HT1080 (cell line): Measurements from ENCODE around the gene FAM83F. TPM values are rescaled to one million over a fixed set of nuclear protein-coding genes. Genes with fewer than 3 reads are reported as not detected.
A peak's percentile ranks its signal among the peaks of the same experiment; 100 is the strongest.

Experiments used
- DNase-seq: peaks from one replicate; pipeline ENCODE4 v3.0.0-alpha.2; 2015; ENCODE audit warnings: low read depth
- total RNA-seq: library from RNA; depleted of rRNA; stranded (reverse); fragments of >200 nt; shearing (Covaris generic); gene quantifications from 2 replicates; pipeline ENCODE4 v1.2.3, GENCODE V29; 2014

Gene FAM83F
- total RNA-seq, 1 experiment from 2014 or later = 0.03 TPM

DNA sequence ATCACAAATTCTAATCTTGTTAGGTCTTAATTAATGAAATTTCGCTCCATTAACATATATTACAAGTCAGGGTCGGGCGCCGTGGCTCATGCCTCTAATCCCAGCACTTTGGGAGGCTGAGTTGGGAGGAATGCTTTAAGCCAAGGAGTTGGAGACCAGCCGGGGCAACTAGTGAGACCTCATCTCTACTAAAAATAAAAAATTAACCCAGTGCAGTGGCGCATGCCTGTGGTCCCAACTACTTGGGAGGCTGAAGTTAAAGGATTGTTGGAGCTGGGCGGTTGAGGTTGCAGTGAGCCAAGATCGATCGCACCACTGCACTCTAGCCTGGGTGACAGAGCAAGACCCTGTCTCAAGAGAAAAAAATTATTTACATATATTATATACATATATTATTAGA, 32.7 kb upstream of the FAM83F start:
- DNase-seq = no peak

- DNase-seq = no peak
These were observed 29.0 kb upstream of the FAM83F start for GRCh38 chr22:39965748-39966147.

- DNase-seq = no peak
These were observed 28.3 kb upstream of the FAM83F start for GRCh38 chr22:39966470-39966869.

DNA sequence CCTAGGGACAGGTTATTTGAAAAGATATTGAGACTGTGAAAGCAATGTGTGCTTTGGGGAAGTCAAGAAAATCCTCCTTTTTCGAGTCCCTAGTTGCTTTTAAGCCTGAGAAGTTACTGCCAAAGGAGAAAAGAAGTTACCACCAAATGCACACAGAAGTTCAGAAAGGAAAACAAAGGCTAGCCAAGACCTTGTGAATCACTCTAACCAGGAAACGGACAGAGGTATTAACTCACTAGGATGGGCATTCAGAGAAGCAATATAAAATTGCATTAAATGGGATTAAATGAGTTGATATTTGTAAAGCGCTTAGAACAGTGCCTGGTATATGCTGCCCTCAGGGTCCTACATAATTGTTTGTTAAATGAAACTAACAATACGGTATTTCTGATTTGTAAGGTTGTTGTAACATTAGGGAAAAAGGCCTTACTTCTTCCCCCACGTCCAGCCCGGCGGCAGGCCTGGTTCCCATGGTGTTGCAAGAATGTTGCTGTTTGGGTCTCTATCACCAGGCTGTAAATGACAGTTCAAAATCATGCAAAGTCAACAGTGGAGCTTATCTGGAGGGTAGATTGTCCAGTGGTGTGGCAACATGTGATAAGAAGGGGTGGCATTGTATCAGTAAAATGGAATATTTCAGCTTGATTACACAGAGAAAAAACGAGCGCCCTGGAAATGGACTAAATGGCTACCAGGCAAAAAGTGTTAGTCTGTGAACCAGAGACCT, 27.5 kb upstream of the FAM83F start:
- DNase-seq = peak; percentile 68

DNA sequence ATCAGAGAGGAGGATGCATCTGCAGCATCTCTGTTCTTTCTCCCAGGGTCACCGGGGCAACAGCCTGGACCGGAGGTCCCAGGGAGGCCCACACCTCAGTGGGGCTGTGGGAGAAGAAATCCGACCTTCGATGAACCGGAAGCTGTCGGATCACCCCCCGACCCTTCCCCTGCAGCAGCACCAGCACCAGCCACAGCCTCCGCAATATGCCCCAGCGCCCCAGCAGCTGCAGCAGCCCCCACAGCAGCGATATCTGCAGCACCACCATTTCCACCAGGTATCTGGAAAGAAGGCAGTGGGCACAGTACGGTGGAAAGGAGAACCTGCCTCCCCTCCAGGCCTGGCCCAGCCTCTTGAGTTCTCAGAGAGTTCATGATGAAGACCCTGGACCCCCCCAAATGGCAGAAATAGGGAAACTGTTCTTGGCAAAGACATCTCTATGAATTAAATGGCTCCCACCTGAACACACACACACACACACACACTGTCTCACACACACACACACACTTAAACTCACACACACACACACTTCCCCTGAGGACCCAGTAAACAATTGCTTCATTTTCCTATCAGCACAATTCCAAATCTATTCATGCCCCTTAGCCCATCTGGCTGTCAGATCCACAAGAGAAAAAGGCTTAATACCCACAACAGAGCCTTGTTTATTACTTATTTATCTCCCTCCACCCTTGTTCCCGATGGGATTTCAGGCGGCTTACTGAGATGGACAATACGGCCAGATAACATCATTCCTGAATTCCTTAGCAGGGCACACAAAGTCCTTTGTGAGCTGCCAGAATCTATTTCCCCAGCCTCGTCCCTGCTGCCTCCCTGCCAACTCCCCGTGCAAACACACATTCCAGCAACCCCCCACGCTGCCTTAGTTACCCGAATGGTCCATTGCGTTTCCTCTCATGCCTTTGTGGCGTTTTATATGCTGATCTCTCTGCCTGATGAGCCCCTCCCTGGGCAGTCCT, 26.5 kb upstream of the FAM83F start:
- no peak for DNase-seq

DNA sequence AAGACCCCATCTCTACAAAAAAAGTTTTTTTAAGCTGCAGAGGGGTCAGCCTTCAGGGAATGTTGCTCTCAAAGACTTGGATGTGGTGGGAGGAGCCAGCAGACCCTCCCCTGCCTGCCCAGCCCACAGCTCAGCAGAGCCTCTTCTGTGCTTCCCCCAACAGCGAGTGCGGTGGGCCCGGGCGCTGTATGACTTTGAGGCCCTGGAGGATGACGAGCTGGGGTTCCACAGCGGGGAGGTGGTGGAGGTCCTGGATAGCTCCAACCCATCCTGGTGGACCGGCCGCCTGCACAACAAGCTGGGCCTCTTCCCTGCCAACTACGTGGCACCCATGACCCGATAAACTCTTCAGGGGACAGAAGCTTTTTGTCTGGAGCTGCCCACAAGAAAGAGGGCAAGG, 24.0 kb upstream of the FAM83F start:
- no peak for DNase-seq

GRCh38 chr22:39972641-39973040, 22.1 kb upstream of the FAM83F start:
- no peak for DNase-seq

- DNase-seq = no peak
These were observed 21.1 kb upstream of the FAM83F start for GRCh38 chr22:39973656-39974055.

DNA sequence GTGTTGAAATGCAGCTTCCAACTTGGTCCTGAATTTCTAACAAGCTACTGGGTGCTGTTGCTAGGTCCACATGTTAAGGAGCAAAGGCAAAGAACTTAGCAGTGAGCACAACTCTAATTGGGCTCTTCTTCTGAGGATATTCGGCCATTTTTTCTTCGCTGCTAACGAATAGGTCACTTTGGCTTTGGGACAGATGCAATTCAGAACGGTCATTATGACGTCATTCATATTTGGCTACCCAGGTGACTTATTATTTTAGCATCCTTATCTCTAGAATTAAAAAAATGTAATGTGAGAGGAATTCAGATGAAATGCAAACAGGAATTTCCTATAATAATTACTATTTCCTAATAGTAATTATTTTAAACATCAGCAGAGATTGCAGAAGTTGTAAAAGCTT, 20.7 kb upstream of the FAM83F start:
- DNase-seq = no peak

DNA sequence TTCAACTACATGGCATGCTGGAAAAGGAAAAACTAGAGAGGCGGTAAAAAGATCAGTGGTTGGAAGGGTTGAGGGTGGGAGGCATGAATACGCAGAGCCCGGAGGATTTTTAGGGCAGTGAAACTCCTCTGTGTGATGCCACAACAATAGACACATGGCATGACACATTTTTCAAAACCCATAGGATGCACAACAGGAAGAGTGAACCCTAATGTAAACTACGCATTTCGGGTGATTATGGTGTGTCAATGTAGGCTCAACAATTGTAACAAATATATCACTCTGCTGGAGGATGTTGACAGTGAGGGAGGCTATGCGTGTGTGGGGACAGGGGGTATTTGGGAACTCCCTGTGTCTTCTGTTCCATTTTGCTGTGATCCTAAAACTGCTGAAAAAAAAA, 15.7 kb upstream of the FAM83F start:
- DNase-seq = no peak

- no peak for DNase-seq
These were observed 15.3 kb upstream of the FAM83F start for GRCh38 chr22:39979458-39979857.

DNA sequence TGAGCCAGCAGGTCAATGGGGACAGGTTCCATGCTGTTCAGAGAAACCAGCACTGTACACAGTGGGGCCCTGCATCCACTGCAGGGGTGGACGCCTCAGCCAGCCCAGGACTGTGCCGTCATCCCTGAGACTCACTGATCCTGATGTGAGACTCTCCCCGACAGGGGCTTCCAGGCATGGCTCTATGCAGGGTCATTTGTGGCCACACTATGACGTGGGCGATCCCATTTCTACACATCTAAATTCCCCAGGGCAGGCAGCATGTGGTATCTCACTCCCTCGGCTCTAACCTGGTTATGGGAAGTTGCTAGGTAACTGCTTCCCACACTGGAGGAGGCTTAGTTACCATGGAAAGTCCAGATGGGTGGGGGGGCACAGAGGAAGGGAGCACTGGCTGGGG, 14.2 kb upstream of the FAM83F start:
- no peak for DNase-seq

DNA sequence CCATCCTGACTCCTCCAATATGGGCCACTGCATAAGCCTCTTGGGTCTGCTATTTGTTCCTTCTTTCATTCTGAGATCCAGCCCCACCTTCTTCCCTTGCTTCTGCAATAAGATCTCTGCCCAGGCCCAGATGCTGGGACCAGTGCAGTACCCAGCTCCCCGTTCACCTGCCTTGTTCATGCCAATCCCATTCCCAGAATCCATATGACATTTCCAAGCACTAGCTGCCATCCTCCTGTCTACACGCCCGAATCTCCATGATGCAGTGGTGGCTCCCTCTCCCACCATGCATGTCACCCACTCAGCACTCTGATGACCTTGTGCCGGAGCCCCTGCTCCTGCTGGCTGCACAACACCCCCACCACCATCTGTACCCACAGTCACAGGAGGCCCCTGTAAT, 11.4 kb upstream of the FAM83F start:
- DNase-seq = no peak

DNA sequence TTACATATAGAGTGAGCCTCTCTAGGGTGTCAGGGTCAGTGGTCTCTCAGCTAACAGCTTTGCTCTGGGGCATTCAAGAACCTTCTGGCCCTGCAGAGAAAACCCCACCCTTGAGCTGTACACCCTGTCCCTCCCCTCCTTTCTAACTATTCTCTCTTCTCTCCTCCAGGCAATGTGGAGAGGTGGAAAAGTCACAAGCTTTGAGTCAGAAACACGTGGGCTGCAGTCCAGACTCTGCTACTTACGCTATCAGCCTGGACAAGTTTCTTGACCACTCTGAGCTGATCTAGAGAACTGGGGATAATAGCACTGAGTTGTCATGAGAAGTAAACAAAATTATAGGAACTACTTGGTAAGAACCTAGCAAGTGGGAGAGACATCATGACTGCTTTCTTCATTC, 10.7 kb upstream of the FAM83F start:
- no peak for DNase-seq

GRCh38 chr22:39984746-39985145, 10.0 kb upstream of the FAM83F start:
- DNase-seq = no peak

GRCh38 chr22:39985383-39986035, 9.2 kb upstream of the FAM83F start:
- no peak for DNase-seq

- DNase-seq = no peak
These were observed 6.2 kb upstream of the FAM83F start for GRCh38 chr22:39988386-39989114.

DNA sequence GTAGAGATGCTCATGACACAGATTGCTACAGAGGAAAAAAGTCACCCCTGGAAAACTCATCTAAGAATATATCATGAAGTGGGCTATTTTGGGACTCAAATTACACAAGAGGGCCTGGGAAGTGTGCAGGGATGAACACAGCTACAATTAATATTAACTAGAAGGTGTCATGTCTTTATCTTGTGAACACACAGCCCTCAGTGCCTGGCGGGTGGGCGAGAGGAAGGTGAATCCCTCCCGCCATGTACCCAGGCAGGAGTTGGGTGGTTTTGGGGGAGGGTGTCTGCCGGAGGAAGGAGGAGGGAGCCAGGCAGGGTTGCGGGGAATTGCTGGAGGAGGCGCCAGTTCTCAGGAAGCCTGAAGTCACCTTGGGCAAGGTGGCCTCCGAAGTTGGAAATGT, 5.1 kb upstream of the FAM83F start:
- no peak for DNase-seq

GRCh38 chr22:39990686-39991085, 4.1 kb upstream of the FAM83F start:
- no peak for DNase-seq

DNA sequence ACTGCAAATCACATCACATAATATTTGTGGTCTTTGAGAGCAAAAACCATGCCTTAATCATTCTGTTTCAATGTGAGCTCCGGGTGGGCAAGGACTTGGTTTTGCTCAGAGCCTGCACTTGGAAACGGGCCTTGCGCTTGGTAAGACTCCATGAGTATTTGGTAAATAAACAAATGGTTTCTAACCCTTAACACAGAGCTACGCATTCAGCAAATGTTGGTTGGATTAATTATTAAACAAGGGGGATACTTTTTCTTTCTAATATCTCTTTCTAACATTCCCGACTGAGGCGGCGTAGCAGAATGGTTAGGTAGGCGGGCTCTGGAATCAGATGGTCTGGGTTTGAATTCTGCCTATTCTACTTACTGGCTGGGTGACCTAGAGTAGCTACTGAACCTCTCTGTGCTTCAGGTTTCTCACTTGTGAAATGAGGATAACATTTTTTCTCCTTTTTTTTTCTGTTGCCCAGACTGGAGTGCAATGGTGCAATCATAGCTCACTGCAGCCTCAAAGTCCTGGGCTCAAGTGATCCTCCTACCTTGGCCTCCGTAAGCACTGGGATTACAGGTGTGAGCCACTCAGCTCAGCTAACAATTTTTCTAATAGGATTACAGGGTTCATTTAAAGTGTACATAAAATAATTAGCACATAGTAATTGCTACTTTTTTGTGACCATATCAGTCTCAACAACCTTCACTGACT, 3.4 kb upstream of the FAM83F start:
- no peak for DNase-seq
